K562 (cell line): Measurements from ENCODE around the gene KLK3. TPM values are rescaled to one million over a fixed set of nuclear protein-coding genes. Genes with fewer than 3 reads are reported as not detected.
A peak's percentile ranks its signal among the peaks of the same experiment; 100 is the strongest.

Source experiments
- ATAC-seq: fragments of 200-7000 bp; cut with Tn5 transposase; 3 replicates; pipeline ENCODE4 v1.9.1; 2020; ENCODE audit warnings: moderate library complexity
- BruUV-seq: library from RNA; stranded (reverse); fragments of 400-500 nt; replicated peaks from 2 replicates; lab custom pipeline; 2021; lab: Mats Ljungman, UMichigan
- CTCF ChIA-PET: fragments of 300-600 bp; formaldehyde crosslinking; extraction: SDS; loops from one replicate; lab custom pipeline; 2021; ENCODE audit warnings: low intra/inter-chr PET ratio; lab: Yijun Ruan, JAX
- POLR2A ChIA-PET: fragments of 300-600, 350-650 bp; sonication (Branson Sonifier 250); formaldehyde crosslinking; extraction: SDS; loops from one replicate; lab custom pipeline; 2021; ENCODE audit warnings: antibody characterized with exemption, inconsistent platforms; lab: Yijun Ruan, JAX
- DNase-seq, 4 experiments: peaks; one replicate each; pipeline versions ENCODE4 v3.0.0 to v3.0.0-alpha.2; 2011 to 2018; ENCODE audit warnings: low spot score in 3 of 4, mixed read lengths in 3 of 4; ENCODE audit errors: extremely low read depth in 1 of 4
- FAIRE-seq: peaks from 2 replicates; lab custom pipeline; 2011; peaks lifted over from hg19 to GRCh38; lab: Jason Lieb, UNC
- H2AFZ ChIP-seq: 2 replicates; pipeline ENCODE4 v1.6.0; 2011; ENCODE audit warnings: low read depth, low read length, control low read depth, inconsistent platforms
- H3K27ac ChIP-seq: fragments of 200-600 bp; 3 replicates; pipeline ENCODE4 v1.8.0; 2011; ENCODE audit warnings: low read depth, mild to moderate bottlenecking, control low read depth, inconsistent platforms, low read length, moderate library complexity, mixed read lengths; ENCODE audit errors: extremely low read depth
- H3K27me3 ChIP-seq, 2 experiments: fragments of 300-600 bp in 1 of 2; 2 replicates in 1 of 2; 3 replicates in 1 of 2; pipeline versions ENCODE4 v1.6.0 to v1.8.0; 2011; ENCODE audit warnings: inconsistent platforms in 2 of 2, low read length in 2 of 2, mild to moderate bottlenecking in 1 of 2, mixed read lengths in 1 of 2, moderate library complexity in 1 of 2; ENCODE audit not compliant: control insufficient read depth in 2 of 2, insufficient read depth in 2 of 2
- H3K36me3 ChIP-seq: fragments of 300-600 bp; 3 replicates; pipeline ENCODE4 v1.8.0; 2011; ENCODE audit warnings: mild to moderate bottlenecking, low read length, inconsistent platforms; ENCODE audit not compliant: control insufficient read depth, insufficient read depth
- H3K4me1 ChIP-seq, 2 experiments: fragments of 200-600 bp in 1 of 2; replicated peaks in 1 of 2; 2 replicates in 1 of 2; 3 replicates in 1 of 2; pipeline versions ENCODE4 v1.5.1 to v1.8.0; 2011; ENCODE audit warnings: inconsistent platforms in 2 of 2, low read length in 2 of 2, mild to moderate bottlenecking in 1 of 2, mixed read lengths in 1 of 2, moderate library complexity in 1 of 2; ENCODE audit not compliant: control insufficient read depth in 2 of 2, insufficient read depth in 2 of 2
- H3K4me2 ChIP-seq: 2 replicates; pipeline ENCODE4 v1.6.1; 2011; ENCODE audit warnings: low read length, control low read depth, inconsistent platforms, mixed read lengths; ENCODE audit not compliant: insufficient read depth
- H3K4me3 ChIP-seq: fragments of 200-600 bp; sonication (generic), shearing (Covaris generic); 2 replicates; pipeline ENCODE4 v1.5.1; 2016; ENCODE audit warnings: control low read depth, inconsistent platforms
- H3K79me2 ChIP-seq: fragments of 200-600 bp; 3 replicates; pipeline ENCODE4 v1.8.0; 2011; ENCODE audit warnings: low read length, inconsistent platforms; ENCODE audit not compliant: control insufficient read depth, insufficient read depth
- H3K9ac ChIP-seq, 2 experiments: 2 replicates each; pipeline versions ENCODE4 v1.6.0 to v1.6.1; 2011; ENCODE audit warnings: low read depth in 2 of 2, low read length in 2 of 2, control low read depth in 1 of 2, inconsistent platforms in 1 of 2, mild to moderate bottlenecking in 1 of 2, mixed read lengths in 1 of 2; ENCODE audit not compliant: insufficient read depth in 1 of 2
- H3K9me1 ChIP-seq: one replicate; pipeline ENCODE4 v1.6.0; 2011; ENCODE audit warnings: inconsistent platforms, mild to moderate bottlenecking, low read length, moderate library complexity; ENCODE audit not compliant: control insufficient read depth, insufficient read depth
- H3K9me3 ChIP-seq: replicated peaks from 2 replicates; pipeline ENCODE4 v1.5.1; 2011; ENCODE audit warnings: low read depth, low read length, inconsistent platforms; ENCODE audit not compliant: control insufficient read depth, insufficient read depth
- H4K20me1 ChIP-seq: replicated peaks from 2 replicates; pipeline ENCODE4 v1.6.1; 2011; ENCODE audit warnings: low read length, inconsistent platforms, mixed read lengths; ENCODE audit not compliant: control insufficient read depth, insufficient read depth
- DLX4 ChIP-seq: fragments of 250-450 bp; sonication (Bioruptor Pico); IDR thresholded peaks from 2 replicates; pipeline ENCODE4 v1.6.1; 2021; ENCODE audit warnings: mild to moderate bottlenecking
- ETS1 ChIP-seq: conservative IDR thresholded peaks from 2 replicates; pipeline ENCODE4 v1.6.1; 2011; ENCODE audit warnings: low read depth, mild to moderate bottlenecking, low read length; ENCODE audit not compliant: control insufficient read depth
- POLR3G ChIP-seq: IDR thresholded peaks from 2 replicates; pipeline ENCODE4 v1.6.1; 2011; ENCODE audit not compliant: insufficient read length, insufficient replicate concordance; ENCODE audit errors: extremely low read depth
- TBP ChIP-seq: optimal IDR thresholded peaks from 2 replicates; pipeline ENCODE3; 2011; ENCODE audit warnings: low read depth, low read length, improper control_type of control experiment
- ZFP1 ChIP-seq: fragments of 450-650 bp; formaldehyde crosslinking; IDR thresholded peaks from 2 replicates; pipeline ENCODE4 v1.4.0; 2020; ENCODE audit warnings: mild to moderate bottlenecking, mixed read lengths
- ZNF655 ChIP-seq: fragments of 250-450 bp; sonication (Bioruptor Pico); IDR thresholded peaks from 2 replicates; pipeline ENCODE4 v1.5.0; 2021
- WGBS: fragments of 100-300 bp; shearing (Covaris generic); methylation state at CpG from one replicate; pipeline ENCODE4 v1.1.6; 2016; ENCODE audit warnings: low coverage, mixed read lengths; ENCODE audit not compliant: insufficient coverage; ENCODE audit errors: missing lambda C conversion rate; 5-methylcytosine and 5-hydroxymethylcytosine counted together
- in situ Hi-C: fragments of 300-500 bp; cut with MboI; formaldehyde crosslinking; loops from 4 replicates; pipeline ENCODE4 v1.15.0; 2018; ENCODE audit warnings: inconsistent platforms, mixed read lengths
- intact Hi-C: fragments of 100-400 bp; cut with micrococcal nuclease; formaldehyde crosslinking; loops from 2 replicates; pipeline ENCODE4 v1.14.2; 2022
- polyA plus RNA-seq, 8 experiments: library from polyadenylated mRNA; depleted of rRNA in 4 of 8; stranded (reverse) in 5 of 8; unstranded in 3 of 8; fragments of >200 nt; fragmentation: Nextera tagmentation in 2 of 8; fragmentation: Illumina TruSeq in 1 of 8; extraction: Ambion mirVana in 2 of 8; extraction: Trizol in 1 of 8; gene quantifications; 2 replicates each; pipeline versions ENCODE4 v1.2.1 to v1.2.3, GENCODE V29; 2011 to 2014; ENCODE audit warnings: inconsistent platforms in 1 of 8, missing spikeins in 1 of 8
- total RNA-seq, 7 experiments: library from RNA; depleted of rRNA in 6 of 7; stranded (reverse); fragments of >200 nt in 6 of 7; fragmentation: Illumina TruSeq in 2 of 7; extraction: Trizol in 2 of 7; gene quantifications; 2 replicates each; pipeline versions ENCODE4 v1.2.1 to v1.2.3, GENCODE V29; 2011 to 2021; ENCODE audit warnings: low replicate concordance in 1 of 7

The KLK3 gene
- total and polyA plus RNA-seq, 9 of the 15 experiments (the other 6 are each of a cell fraction or from before 2014, with no cell fraction given), result not detected

GRCh38 chr19:50877338-50877737 is 22.6 kb downstream of the KLK3 start:
- no peak for TF ChIP-seq TBP
- no peak for TF ChIP-seq ZFP1 (CRISPR knock-in tag)
- no peak for TF ChIP-seq ETS1
- no peak for TF ChIP-seq ZNF655 (CRISPR knock-in tag)
- no peak for TF ChIP-seq POLR3G
- no peak for TF ChIP-seq DLX4 (CRISPR knock-in tag)
- Histone ChIP-seq H3K4me2 (no peak overlapping the region), H3K79me2 (no peaks in the 10 kb centered on the region), H3K4me1 (peaks cover 15 to 18% of the 10 kb centered on the region in 2 experiments), H3K36me3 (no peaks in the 10 kb centered on the region), H4K20me1 (no peaks in the 10 kb centered on the region), H3K27ac (no peak overlapping the region), H3K9ac (peak overlapping the region in 1 of 2 experiments; percentile 55; a peak in 1 of 4 replicates), H3K27me3 (peaks cover 23 to 62% of the 10 kb centered on the region in 2 experiments), H3K4me3 (no peak overlapping the region), H2AFZ (no peak overlapping the region), H3K9me1 (no peaks in the 10 kb centered on the region), H3K9me3 (no peaks in the 10 kb centered on the region)
- ATAC-seq (no peak), DNase-seq (no peak), FAIRE-seq (no peak)
- 3% methylated on average over 5 of the region's 8 CpGs for WGBS
- POLR2A ChIA-PET, result interaction anchor here (0.6 kb wide), 1 partner anchor 32 kb away, joined by 3 read pairs; no protein-coding TSS in a partner anchor
- in situ Hi-C loops (no loop called here), intact Hi-C loops (no loop called here)
- BruUV-seq, result no TSS peak
- CTCF ChIA-PET, result no interaction called here
